GM12891 (cell line): ENCODE results near the gene FAF2.

Experiments
- PAX5 ChIP-seq: IDR thresholded peaks from 2 replicates; pipeline ENCODE4 v1.6.1; 2011; ENCODE audit warnings: low read length, moderate library complexity, mild to moderate bottlenecking; ENCODE audit not compliant: insufficient read depth, severe bottlenecking
- POLR2A ChIP-seq: IDR thresholded peaks from 2 replicates; pipeline ENCODE4 v1.6.1; 2011; ENCODE audit warnings: low read depth, low read length, control low read depth
- POLR2AphosphoS5 ChIP-seq: IDR thresholded peaks from 2 replicates; pipeline ENCODE4 v1.6.1; 2011; ENCODE audit warnings: low read depth, low read length, control low read depth
- POU2F2 ChIP-seq: IDR thresholded peaks from 2 replicates; pipeline ENCODE4 v1.6.1; 2011; ENCODE audit warnings: low read depth, mild to moderate bottlenecking, control low read depth, low read length, moderate library complexity
- SPI1 ChIP-seq: IDR thresholded peaks from 2 replicates; pipeline ENCODE4 v1.6.1; 2011; ENCODE audit warnings: low read depth, low read length, control low read depth
- TAF1 ChIP-seq: IDR thresholded peaks from 2 replicates; pipeline ENCODE4 v1.6.1; 2011; ENCODE audit warnings: low read depth, low read length, control low read depth

DNA sequence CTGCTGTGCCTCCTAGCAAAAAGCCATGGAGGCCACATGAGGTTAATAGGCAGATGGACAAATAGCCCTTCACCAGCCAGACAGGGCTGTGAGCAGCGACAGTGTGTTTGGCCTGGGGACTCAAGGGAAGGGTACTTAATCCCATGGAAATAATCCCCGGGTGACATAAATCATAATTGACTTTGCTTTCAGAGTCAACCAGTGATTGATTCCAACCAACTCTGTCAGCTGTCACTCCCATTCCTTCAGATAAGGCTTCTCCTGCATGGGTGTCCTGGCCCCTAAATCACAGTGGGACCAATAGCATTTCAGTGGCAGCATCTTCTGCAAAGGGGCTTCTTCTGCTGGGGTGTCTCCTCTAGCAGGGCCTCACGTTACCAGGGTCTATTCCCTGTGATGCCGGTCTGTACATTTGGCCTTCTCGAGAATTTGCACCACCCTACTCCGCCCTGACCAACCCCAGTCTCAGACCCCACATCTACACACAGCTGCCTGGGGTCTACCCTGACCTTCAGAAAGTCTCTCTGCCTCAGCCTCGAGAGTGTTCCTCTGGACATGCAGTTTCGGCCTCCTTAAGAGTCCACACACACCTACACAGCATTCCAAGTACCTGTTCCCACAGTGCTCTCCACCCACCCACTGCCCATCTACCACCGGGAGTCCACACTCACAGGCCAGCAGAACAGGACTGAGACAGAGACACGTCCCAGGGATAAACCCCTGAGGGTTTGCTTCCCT lies 35.5 kb upstream of the FAF2 start:
- TF ChIP-seq POLR2AphosphoS5: no peak
- TF ChIP-seq POLR2A: no peak
- TF ChIP-seq TAF1: no peak
- no peak for TF ChIP-seq PAX5
- TF ChIP-seq SPI1: no peak
- TF ChIP-seq POU2F2: no peak
